Activated gamma-delta T cell treated with anti-CD3 and anti-CD28 coated beads, Interleukin-2, amount 50 U/mL, for 16 hours (primary cell): ENCODE measurements around the gene SDK1.
"Not testable (repeated sequence)": the region's sequence is repeated elsewhere in the genome, so short reads cannot be mapped to it uniquely, and the experiment has no call there.

ENCODE experiments used
- DNase-seq: peaks from one replicate; pipeline ENCODE4 v3.0.0-alpha.2; 2020; ENCODE audit warnings: low read depth

Gene SDK1

GRCh38 chr7:4270941-4271715, 970.1 kb downstream of the SDK1 start:
- DNase-seq, result no peak

DNA sequence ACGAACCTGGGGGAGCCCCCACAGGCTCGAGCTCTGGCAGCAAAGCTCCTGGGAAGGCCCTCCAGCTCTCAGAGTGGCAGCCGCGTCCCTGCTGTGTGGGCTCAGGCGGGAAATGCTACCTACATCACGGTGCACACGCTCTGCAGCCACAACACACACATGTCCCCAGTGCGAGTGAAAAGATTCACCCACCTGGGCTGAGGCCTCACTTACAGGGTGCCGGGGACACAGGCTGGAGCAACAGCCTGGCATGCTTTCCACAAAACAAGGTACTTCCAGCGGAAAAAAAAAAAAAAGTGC, 970.6 kb downstream of the SDK1 start:
- DNase-seq, result no peak

DNA sequence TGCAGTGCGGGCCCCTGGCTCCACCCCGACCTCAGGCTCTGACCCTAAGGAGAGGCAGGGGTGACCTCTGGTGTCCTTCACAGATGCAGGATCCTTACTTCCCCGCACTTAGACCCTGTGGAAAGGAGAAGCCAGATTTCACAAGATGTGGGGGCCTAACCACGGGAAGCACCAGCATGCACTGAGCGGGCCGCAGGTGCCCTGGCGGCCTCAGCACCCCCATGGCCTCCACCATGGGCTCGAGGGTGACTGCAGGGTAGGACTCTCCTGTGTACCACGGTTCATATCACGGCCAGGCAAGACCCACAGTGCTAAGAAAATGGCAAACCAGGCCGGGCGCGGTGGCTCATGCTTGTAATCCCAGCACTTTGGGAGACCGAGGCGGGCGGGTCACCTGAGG, 971.1 kb downstream of the SDK1 start:
- no peak for DNase-seq

DNA sequence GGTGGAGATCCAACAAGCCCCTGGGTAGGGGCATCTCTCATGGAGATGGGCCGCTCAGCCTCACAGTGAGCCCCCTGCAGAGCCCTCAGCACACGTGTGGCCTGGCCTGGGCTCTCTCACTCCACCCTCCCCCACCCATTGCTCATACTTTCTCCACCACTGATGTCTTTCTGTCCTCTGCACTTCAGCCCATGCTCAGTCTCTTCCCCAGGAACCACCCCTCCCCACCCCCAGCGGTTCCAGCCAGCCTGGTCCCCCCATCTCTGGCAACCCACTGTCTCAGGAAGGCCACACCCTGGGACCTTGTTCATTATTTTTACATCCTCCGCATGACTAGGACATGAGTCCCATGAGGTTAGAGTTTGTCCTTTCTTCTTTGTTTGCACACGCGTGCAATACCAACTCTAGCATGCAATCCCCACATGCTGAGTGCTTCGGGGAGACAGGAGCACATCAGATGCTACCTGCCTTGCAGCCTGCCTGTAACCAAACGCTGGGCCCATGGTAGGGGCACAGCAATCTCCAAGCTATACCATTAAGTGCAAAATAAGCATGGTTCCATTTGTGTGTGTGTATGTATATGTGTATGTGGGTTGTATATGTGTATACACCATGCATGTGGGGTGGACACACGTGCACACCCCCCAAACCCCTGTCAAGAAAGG, 972.6 kb downstream of the SDK1 start:
- DNase-seq, result no peak

GRCh38 chr7:4274286-4274685, 973.2 kb downstream of the SDK1 start:
- DNase-seq, result no peak

DNA sequence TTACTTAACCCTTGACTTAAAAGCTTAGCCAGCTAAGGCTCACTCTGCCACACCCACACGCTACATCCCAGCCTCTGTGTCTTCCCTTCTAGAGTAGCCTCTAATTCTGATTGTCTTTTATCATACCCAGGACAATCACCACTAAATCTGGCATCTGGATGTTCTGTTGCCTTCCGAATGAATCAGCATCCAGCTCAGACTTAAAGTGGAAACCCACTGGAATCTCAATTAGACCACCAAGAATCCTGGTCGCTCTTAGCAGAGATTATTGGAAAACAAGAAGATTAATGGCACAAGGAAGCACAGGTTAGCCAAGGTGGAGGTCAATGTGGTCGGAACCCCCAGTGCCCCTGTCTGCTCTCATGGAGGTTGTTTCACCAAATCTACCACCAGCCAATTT, 976.9 kb downstream of the SDK1 start:
- DNase-seq, result no peak

DNA sequence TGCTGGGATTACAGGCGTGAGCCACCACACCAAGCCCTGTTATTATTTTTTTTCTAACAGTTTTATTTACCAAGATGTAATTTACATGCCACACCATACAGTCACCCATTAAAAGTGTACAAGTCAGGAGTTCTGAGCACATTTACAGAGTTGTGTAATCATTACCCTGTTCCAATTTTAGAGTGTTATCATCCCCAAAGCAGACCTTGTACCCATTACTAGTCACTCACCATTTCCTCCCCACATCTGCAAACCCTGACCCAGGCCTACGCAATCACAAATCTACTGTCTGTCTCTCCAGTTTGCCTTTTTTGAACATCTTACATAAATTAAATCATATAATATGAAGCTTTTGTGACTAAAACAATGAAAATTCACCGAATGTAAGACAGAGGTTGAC, 978.2 kb downstream of the SDK1 start:
- DNase-seq, result no peak

- no peak for DNase-seq
These were observed 980.4 kb downstream of the SDK1 start for GRCh38 chr7:4281231-4281993.

DNA sequence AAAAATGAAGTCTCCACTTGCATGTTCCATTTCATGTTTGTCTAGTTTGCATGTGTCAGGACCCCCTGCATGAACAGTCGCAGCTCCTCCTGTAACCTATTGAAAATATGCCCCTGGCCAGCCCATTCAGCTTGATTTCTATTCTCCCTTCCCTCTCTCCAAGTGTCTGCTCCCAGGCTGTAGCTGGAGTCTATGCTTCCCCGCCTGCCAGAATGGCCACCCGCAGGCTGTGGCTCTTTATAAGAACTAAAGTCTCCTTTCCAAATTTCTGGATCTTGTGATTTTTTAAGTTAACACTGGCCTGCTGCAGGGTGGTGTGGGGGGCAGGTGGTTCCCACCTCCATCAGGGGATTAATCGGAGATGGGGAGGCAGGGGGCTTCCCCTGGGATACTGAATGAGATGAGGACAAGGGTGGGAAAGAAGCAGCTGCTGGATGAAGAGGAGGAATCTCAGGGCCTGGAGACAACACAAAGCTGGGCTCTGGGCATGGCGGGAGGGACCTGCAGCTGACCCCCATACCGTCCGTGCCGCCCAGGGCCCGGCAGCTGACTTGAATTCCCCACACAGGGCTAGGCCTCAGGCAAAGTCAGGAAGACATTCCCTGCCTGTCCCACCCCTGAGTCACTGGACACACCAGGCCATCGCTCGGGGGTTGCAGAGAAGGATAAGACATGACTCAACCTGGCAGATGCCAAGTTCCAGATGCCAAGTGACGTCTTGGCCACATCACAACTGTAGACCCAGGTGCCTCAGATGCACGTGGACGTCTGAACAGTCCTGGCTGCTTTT, 981.6 kb downstream of the SDK1 start:
- DNase-seq, result no peak

- no peak for DNase-seq
These were observed 985.3 kb downstream of the SDK1 start for GRCh38 chr7:4286351-4286750.

- DNase-seq, result no peak
These were observed 987.8 kb downstream of the SDK1 start for GRCh38 chr7:4288791-4289394.

- DNase-seq, result no peak
These were observed 996.3 kb downstream of the SDK1 start for GRCh38 chr7:4297165-4297917.

DNA sequence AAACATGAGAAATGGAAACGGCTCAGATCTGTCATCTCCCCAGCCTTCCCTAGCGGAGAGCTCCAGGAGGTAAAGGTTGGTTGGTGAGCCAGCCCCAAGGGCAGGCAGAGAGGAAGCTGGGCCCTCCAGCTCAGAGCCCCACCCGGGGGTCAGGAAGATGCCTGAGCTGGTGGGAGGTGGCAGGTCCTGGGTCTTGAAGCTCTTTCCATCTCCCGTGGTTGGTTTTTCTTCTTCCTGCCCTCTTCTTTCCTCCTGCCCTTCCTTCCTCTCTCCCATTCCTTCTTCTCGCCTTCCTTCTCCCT, 996.8 kb downstream of the SDK1 start:
- no peak for DNase-seq

- no peak for DNase-seq
These were observed 998.4 kb downstream of the SDK1 start for GRCh38 chr7:4299431-4299830.

GRCh38 chr7:4302203-4302905, 1001.3 kb downstream of the SDK1 start:
- no peak for DNase-seq

- DNase-seq, result no peak
These were observed 1006.5 kb downstream of the SDK1 start for GRCh38 chr7:4307316-4308204.

GRCh38 chr7:4308205-4308590, 1007.1 kb downstream of the SDK1 start:
- DNase-seq, result no peak

DNA sequence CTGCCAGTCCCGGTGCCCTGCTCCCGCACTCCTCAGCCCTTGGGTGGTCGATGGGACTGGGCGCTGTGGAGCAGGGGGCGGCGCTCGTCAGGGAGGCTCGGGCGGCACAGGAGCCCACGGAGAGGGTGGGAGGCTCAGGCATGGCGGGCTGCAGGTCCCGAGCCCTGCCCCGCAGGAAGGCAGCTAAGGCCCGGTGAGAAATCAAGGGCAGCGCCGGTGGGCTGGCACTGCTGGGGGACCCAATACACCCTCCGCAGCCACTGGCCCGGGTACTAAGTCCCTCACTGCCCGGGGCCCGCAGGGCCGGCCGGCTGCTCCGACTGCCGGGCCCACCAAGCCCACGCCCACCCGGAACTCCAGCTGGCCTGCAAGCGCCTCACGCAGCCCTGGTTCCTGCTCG, 1012.9 kb downstream of the SDK1 start:
- DNase-seq, result not testable (repeated sequence)

- not testable (repeated sequence) for DNase-seq
These were observed 1013.3 kb downstream of the SDK1 start for GRCh38 chr7:4314316-4314715.
